AG09319 (cell line): ENCODE measurements around the gene MMP20.

ENCODE experiments used
- DNase-seq: peaks from one replicate; pipeline ENCODE4 v3.0.0-alpha.2; 2010; ENCODE audit warnings: low read depth; ENCODE audit errors: extremely low read depth
- TF ChIP-seq, protein P1 (sequence below): IDR thresholded peaks from 2 replicates; pipeline ENCODE4 v1.5.1; 2011; ENCODE audit warnings: low read depth, mild to moderate bottlenecking, inconsistent platforms, low read length, moderate library complexity

MMP20 gene

DNA sequence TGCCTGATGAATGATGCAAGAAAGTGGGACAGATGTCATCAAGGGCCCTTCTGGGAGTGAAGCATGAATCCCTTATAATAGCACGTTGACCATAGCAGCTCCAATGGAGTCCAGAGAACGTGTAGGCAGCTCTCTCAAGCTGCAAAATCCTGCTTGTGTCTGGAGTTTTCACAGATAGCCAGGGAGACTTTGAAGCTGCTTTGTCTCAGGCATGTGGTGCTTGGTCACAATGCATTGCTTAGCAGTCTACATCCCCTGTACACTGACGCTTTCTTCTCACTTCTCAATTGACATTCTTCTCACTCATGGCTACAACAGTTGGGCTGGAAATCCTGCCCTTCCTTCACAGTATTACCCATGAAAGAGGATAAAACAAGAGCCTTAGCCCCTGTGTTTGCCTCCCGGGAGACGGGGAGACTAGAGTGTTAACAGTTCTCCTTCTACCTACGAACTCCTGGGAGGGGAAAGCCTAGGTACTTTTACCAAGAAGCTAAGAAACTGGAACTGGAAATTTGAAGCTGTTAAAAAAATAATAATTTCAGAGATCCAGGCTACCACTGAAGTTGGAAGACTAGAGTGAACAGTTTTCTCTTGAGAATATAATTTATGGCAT, 73.9 kb downstream of the MMP20 start:
- no peak for DNase-seq
- TF ChIP-seq, protein P1, sequence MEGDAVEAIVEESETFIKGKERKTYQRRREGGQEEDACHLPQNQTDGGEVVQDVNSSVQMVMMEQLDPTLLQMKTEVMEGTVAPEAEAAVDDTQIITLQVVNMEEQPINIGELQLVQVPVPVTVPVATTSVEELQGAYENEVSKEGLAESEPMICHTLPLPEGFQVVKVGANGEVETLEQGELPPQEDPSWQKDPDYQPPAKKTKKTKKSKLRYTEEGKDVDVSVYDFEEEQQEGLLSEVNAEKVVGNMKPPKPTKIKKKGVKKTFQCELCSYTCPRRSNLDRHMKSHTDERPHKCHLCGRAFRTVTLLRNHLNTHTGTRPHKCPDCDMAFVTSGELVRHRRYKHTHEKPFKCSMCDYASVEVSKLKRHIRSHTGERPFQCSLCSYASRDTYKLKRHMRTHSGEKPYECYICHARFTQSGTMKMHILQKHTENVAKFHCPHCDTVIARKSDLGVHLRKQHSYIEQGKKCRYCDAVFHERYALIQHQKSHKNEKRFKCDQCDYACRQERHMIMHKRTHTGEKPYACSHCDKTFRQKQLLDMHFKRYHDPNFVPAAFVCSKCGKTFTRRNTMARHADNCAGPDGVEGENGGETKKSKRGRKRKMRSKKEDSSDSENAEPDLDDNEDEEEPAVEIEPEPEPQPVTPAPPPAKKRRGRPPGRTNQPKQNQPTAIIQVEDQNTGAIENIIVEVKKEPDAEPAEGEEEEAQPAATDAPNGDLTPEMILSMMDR, result no peak

DNA sequence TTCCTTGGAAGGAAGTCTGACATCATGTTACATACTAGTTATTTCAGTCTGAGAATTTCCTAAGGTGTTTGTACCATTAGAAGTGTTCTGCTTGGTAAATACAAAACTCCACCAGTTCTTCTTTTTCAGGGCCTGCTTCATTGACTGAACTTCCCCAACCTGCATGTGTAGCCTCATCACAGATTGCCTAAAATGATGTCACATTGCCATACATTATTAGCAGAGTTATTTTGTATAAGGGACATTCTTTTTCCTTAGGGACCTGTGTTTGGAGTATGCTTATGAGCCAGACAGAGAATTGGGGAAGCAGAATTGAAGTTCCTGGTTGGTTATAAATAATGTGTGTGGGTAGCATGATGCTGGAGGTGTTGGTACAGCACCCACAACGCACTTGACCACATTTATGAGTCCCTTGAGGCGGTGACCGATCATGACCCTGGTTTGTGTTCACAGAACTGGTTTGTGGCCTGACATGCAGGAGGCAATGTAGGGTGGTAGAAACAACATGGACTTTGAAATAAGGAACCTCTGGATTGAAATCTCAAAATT, 78.1 kb downstream of the MMP20 start:
- DNase-seq, result no peak
- TF ChIP-seq, protein P1, result no peak

DNA sequence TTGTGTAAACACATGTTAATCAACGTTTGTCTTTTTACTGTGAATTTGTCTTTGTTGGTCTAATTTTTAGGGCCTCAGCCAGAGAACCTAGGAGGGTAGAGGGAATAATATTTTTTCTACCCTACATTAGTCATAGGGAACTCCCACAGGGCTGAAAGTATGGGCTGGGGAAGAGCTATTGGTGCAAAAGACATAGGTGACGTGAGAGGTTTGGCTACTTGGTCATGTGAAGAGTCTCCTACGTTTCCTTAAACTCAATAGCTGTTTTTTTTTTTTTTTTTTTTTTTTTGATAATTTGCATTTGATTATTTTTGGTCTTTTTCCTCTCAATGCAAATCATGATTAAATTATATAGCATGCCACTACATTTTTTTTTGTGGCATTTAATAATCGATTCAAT, 78.7 kb downstream of the MMP20 start:
- DNase-seq, result no peak

DNA sequence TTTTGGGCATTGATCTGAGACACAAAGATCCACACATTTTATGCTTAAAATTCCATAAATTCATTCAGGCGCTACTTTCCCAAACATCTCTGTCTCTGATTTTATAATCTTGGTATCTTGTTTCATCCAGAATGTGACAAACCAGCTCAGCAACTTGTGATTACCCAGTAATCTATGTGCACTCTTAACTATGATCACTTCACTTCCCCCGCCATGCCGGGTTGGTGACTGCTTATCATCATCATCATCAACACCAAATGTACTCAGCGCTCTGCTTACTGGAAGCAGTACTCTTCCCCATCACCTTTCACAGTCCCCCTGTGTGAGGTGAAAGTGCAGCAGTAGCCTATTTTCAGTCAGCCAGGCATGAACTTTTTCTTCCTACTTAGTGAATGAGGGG, 79.4 kb downstream of the MMP20 start:
- DNase-seq, result no peak
- TF ChIP-seq, protein P1, result no peak

More for the DNA sequence above, 78.7 kb downstream of the MMP20 start:
- TF ChIP-seq, protein P1, result no peak

DNA sequence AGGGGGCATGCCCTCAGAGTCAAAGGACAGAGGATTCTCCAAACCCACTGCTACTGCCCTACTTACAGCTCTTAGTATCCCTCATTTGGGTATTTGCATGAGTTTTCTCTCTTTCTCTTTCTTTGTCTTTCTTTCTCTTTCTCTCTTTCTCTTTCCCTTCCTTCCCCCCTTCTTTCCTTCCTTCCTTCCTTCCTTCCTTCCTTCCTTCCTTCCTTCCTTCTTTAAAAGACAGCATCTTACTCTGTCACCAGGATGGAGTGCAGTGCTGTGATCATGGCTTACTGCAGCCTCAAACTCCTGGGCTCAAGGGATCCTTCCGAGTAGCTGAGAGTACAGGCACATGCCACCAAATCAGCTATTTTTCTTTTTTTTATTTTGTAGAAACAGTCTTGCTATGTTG, 80.5 kb downstream of the MMP20 start:
- DNase-seq, result no peak
- TF ChIP-seq, protein P1, result no peak

DNA sequence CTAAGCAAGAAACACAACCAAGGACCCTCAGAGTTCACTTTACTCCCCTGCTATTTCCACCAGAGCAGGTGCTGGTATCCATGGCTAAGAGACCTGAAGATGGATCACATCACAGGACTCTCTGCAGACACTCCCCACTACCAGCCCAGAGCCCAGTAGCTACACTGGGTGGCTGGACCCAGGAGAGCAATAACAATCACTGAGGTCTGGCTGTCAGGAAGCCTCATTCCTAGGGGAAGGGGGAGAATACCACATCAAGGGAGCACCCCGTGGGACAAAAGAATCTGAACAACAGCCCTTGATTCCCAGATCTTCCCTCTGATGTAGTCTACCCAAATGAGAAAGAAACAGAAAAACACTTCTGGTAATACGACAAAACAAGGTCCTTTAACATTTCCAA, 85.6 kb downstream of the MMP20 start:
- DNase-seq, result no peak
- TF ChIP-seq, protein P1, result no peak

DNA sequence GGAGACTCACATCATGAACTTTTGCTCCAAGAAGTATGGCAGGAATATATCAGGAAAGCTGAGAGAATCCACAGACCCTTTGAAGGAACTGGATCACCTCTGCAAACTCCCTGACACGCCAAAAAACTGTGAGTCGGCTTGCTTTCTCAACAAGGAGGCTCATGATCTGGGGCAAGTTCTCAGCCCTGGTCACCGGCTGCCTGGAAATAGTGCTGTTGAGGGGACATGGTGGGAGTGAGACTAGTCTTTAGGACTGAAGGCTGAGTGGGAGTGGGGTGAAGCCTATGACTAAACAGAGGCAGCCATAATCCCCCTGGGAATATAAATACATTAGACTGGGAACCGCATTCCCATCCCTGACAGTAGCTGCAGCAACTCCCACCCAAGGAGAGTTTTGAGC, 86.2 kb downstream of the MMP20 start:
- TF ChIP-seq, protein P1, result no peak

More for the DNA sequence above, 86.2 kb downstream of the MMP20 start:
- no peak for DNase-seq
